Chondrocyte (in vitro differentiated cells): ENCODE data around the gene FBXL22. TPM values are rescaled to one million over a fixed set of nuclear protein-coding genes. Genes with fewer than 3 reads are reported as not detected.

Experiments
- DNase-seq: peaks from one replicate; pipeline ENCODE4 v3.0.0; 2021; ENCODE audit warnings: mixed read lengths, low spot score
- H3K27ac Mint-ChIP-seq: one replicate; pipeline ENCODE4 v1.8.0; 2021; ENCODE audit warnings: mild to moderate bottlenecking, moderate library complexity, mixed read lengths; ENCODE audit not compliant: unreplicated experiment
- H3K27me3 Mint-ChIP-seq: 2 replicates; pipeline ENCODE4 v1.8.0; 2021; ENCODE audit warnings: low read depth, mixed read lengths
- H3K36me3 Mint-ChIP-seq: 2 replicates; pipeline ENCODE4 v1.8.0; 2021; ENCODE audit warnings: low read depth, mixed read lengths
- H3K4me1 Mint-ChIP-seq: 2 replicates; pipeline ENCODE4 v1.8.0; 2021; ENCODE audit warnings: low read depth, mild to moderate bottlenecking, mixed read lengths
- H3K4me3 Mint-ChIP-seq: one replicate; pipeline ENCODE4 v1.8.0; 2021; ENCODE audit warnings: mild to moderate bottlenecking, moderate library complexity, mixed read lengths; ENCODE audit not compliant: unreplicated experiment
- H3K9me3 Mint-ChIP-seq: 2 replicates; pipeline ENCODE4 v1.8.0; 2021; ENCODE audit warnings: low read depth, mixed read lengths
- total RNA-seq: library from RNA; stranded (reverse); gene quantifications from 3 replicates; pipeline ENCODE4 v1.2.1, GENCODE V29; 2021
- TF ChIP-seq, protein P1 (sequence below): fragments of 200-600 bp; sonication (generic); IDR thresholded peaks from 2 replicates; pipeline ENCODE4 v1.5.0; 2021; ENCODE audit warnings: antibody characterized with exemption, mild to moderate bottlenecking, moderate library complexity

The FBXL22 gene
- total RNA-seq, 1 donor from 2014 or later: 3.9 TPM

DNA sequence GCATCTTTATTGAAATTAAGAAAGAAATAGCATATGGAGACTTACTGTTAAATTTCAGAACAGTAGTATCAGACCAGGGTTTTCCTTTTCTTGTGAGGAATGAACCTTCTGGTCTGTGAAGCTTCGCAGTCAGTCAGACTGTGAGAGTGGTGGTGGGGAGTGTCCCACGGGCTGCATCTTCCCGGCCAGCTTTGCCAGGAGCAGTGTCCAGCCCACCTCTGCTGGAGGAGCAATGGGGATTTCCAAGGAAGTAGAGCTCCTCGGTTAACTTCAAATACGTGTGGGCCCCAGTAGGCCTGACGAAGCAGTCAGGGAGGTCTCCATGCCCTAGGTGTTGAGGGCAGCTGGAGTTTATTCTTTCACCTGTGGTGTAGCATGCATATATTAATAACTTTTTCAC is 40.9 kb upstream of the FBXL22 start:
- H3K4me1 Mint-ChIP-seq: peaks cover 35% of the 10 kb centered on the region
- H3K4me3 Mint-ChIP-seq: no peak overlapping the region
- DNase-seq: no peak
- no peak overlapping the region for H3K27ac Mint-ChIP-seq
- TF ChIP-seq, protein P1, sequence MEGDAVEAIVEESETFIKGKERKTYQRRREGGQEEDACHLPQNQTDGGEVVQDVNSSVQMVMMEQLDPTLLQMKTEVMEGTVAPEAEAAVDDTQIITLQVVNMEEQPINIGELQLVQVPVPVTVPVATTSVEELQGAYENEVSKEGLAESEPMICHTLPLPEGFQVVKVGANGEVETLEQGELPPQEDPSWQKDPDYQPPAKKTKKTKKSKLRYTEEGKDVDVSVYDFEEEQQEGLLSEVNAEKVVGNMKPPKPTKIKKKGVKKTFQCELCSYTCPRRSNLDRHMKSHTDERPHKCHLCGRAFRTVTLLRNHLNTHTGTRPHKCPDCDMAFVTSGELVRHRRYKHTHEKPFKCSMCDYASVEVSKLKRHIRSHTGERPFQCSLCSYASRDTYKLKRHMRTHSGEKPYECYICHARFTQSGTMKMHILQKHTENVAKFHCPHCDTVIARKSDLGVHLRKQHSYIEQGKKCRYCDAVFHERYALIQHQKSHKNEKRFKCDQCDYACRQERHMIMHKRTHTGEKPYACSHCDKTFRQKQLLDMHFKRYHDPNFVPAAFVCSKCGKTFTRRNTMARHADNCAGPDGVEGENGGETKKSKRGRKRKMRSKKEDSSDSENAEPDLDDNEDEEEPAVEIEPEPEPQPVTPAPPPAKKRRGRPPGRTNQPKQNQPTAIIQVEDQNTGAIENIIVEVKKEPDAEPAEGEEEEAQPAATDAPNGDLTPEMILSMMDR: no peak
- no peaks in the 10 kb centered on the region for H3K27me3 Mint-ChIP-seq
- no peaks in the 10 kb centered on the region for H3K9me3 Mint-ChIP-seq
- peaks cover 21% of the 10 kb centered on the region for H3K36me3 Mint-ChIP-seq

DNA sequence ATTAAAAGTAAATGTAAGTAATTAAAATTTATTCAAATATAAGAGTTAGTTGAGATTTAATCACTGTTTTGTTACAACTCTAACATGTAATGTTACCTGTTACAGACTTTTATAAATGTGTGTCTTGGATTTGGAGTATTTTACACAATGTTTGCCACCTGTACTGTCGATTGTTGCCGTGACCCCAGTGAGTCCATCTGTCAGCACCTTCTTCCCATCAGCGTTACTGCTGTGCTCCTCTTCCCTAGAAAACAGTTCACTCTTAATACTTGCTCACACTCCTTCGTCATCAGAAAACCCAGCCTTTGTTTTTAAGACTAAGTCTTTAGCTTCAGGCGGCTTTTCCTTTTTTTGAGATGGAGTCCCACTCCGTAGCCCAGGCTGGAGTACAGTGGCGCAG is 40.5 kb upstream of the FBXL22 start:
- H3K9me3 Mint-ChIP-seq: no peaks in the 10 kb centered on the region
- H3K27ac Mint-ChIP-seq: no peak overlapping the region
- H3K27me3 Mint-ChIP-seq: no peaks in the 10 kb centered on the region
- no peak for DNase-seq
- H3K4me3 Mint-ChIP-seq: no peak overlapping the region
- H3K4me1 Mint-ChIP-seq: peaks cover 31% of the 10 kb centered on the region
- H3K36me3 Mint-ChIP-seq: peaks cover 26% of the 10 kb centered on the region
- TF ChIP-seq, protein P1: no peak

DNA sequence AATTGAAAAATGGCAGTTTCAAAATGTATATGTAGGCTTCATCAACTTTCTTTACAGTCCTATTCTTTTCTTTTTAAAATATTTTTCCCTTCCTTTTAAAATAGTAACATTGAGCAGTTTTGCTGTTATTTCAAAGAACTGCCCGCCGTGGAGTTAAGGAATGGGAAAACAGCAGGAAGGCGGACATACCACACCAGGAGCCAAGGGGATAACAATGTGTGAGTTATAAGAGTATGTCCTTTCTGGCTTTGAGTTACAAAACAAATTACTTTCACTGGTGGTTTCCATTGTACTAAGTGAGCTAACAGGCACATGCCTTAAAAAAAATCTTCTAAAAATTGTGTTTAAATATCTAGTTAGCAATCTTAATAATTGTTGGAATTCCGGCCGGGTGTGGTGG is 37.4 kb upstream of the FBXL22 start:
- DNase-seq: no peak
- Mint-ChIP-seq H3K36me3 (peaks cover 33% of the 10 kb centered on the region), H3K4me1 (peaks cover 3% of the 10 kb centered on the region), H3K9me3 (no peaks in the 10 kb centered on the region), H3K4me3 (no peak overlapping the region), H3K27me3 (no peaks in the 10 kb centered on the region), H3K27ac (no peak overlapping the region)
- TF ChIP-seq, protein P1: no peak

GRCh38 chr15:63560741-63561448 is 36.3 kb upstream of the FBXL22 start:
- Mint-ChIP-seq H3K4me1 (no peaks in the 10 kb centered on the region), H3K4me3 (no peak overlapping the region), H3K27ac (no peak overlapping the region), H3K27me3 (no peaks in the 10 kb centered on the region), H3K36me3 (peaks cover 34% of the 10 kb centered on the region), H3K9me3 (no peaks in the 10 kb centered on the region)
- TF ChIP-seq, protein P1: no peak
- DNase-seq: no peak

- Mint-ChIP-seq H3K27ac (no peak overlapping the region), H3K9me3 (no peaks in the 10 kb centered on the region), H3K4me1 (no peaks in the 10 kb centered on the region), H3K36me3 (peaks cover 35% of the 10 kb centered on the region), H3K4me3 (no peak overlapping the region), H3K27me3 (no peaks in the 10 kb centered on the region)
- no peak for DNase-seq
- TF ChIP-seq, protein P1: no peak
These were observed 33.1 kb upstream of the FBXL22 start for GRCh38 chr15:63564093-63564492.
